AG20443 (cell line): ENCODE data around the gene SFI1.
A peak's percentile ranks its signal among the peaks of the same experiment; 100 is the strongest.
"Not testable (repeated sequence)": the region's sequence is repeated elsewhere in the genome, so short reads cannot be mapped to it uniquely, and the experiment has no call there.

Source experiments
- DNase-seq: peaks from one replicate; pipeline ENCODE4 v3.0.0; 2012; ENCODE audit warnings: low spot score, mixed read lengths

Gene SFI1, protein sequence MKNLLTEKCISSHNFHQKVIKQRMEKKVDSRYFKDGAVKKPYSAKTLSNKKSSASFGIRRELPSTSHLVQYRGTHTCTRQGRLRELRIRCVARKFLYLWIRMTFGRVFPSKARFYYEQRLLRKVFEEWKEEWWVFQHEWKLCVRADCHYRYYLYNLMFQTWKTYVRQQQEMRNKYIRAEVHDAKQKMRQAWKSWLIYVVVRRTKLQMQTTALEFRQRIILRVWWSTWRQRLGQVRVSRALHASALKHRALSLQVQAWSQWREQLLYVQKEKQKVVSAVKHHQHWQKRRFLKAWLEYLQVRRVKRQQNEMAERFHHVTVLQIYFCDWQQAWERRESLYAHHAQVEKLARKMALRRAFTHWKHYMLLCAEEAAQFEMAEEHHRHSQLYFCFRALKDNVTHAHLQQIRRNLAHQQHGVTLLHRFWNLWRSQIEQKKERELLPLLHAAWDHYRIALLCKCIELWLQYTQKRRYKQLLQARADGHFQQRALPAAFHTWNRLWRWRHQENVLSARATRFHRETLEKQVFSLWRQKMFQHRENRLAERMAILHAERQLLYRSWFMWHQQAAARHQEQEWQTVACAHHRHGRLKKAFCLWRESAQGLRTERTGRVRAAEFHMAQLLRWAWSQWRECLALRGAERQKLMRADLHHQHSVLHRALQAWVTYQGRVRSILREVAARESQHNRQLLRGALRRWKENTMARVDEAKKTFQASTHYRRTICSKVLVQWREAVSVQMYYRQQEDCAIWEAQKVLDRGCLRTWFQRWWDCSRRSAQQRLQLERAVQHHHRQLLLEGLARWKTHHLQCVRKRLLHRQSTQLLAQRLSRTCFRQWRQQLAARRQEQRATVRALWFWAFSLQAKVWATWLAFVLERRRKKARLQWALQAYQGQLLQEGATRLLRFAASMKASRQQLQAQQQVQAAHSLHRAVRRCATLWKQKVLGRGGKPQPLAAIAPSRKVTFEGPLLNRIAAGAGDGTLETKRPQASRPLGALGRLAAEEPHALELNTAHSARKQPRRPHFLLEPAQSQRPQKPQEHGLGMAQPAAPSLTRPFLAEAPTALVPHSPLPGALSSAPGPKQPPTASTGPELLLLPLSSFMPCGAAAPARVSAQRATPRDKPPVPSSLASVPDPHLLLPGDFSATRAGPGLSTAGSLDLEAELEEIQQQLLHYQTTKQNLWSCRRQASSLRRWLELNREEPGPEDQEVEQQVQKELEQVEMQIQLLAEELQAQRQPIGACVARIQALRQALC

GRCh38 chr22:31496007-31496734, at the start of gene SFI1:
Gene SFI1, plus strand, starts transcription at chr22:31496536. Its CDS starts 11,749 bp downstream, at chr22:31508285.
- peak; percentile 99 for DNase-seq

DNA sequence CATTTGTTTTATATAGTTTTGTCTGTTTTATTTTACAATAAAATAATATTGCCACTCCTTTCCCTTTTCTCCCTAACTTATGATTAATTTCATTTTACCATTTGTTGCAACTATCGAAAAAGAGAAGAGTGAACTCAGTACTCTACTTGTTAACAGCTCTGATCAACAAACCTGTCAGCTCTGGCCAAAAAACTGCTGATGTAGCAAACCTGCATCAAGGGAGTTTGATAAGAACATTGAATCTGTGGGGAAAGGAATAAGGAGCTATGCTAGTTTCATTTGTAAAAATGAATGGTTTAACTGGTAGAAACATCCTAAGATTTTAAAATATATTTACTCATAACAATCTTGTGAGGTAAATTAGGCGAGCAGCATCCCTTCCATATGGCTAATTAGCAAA, 49.6 kb upstream of the SFI1 start:
- no peak for DNase-seq

GRCh38 chr22:31447337-31447736, 49.0 kb upstream of the SFI1 start:
- no peak for DNase-seq

DNA sequence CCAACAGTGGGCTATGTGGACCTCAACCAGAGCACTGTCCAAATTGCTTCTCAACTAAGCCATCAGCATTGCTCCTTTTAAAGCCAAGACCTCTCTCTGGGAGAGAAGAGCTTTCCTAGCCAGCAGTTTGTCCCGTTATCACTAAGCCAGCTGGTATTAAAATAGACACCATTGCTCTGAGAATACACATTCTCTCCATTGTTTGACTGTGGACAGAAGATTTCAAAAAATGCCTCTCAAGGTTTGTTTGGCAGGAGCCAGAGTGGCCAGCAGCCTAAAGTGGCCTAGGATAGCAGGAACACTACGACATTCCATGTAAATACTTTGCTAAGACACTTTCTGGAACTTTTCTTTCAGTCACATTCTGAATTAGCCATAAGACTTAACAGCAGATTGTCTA, 48.0 kb upstream of the SFI1 start:
- DNase-seq, result no peak

- no peak for DNase-seq
These were observed 46.8 kb upstream of the SFI1 start for GRCh38 chr22:31449506-31449905.

- DNase-seq, result peak; percentile 68
These were observed 44.4 kb upstream of the SFI1 start for GRCh38 chr22:31451709-31452571.

DNA sequence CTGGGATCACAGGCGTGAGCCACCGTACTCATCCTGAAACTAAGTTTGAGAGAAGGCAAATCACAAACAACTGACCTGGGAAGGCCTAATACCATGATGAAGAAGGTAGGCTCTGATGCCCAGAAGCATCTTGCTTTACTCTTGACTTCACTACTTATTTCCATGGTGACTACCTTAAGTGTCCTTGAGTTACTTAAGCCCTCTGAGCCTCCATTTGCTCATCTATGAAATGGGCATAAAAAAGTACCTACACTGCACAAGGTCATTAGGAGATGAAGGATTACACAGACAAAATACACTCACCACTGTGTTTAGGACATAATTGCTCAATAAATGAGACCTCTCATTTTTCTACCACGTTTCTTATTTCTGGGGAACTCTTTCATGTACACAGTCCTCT, 34.6 kb upstream of the SFI1 start:
- no peak for DNase-seq

DNA sequence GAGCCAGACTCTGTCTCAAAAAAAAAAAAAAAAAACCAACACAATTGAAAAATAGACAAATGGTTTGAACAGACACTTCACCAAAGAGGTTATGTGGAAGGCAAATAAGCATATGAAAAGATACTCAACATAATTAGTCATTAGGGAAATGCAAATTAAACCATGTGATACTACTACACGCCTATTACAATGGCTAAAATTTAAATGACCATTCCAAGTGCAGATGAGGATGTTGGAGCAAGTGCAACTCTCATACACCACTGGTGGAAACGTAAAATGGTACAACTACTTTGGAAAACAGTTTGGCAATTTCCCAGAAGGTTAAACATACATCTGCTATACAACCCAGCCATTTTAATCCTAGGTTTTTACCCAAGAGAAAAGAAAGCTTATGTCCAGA, 31.0 kb upstream of the SFI1 start:
- DNase-seq, result no peak

DNA sequence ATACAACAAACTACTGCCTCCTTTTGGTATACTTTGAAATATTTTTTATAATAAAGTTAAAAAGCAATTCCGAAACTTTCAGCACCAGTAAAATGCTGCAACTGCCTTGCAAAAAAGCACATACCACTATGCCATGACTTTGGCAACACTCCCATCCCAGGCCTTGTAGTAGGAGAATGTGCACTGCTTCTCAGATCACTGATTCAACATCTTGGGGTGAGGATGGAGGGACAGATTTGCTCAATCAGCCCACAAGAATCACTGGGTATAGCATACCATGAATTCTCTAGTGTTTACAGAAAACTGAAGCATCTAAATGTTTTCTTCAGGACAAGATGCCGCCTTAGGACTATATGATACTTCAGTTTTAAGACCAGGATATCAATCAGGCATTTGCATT, 21.6 kb upstream of the SFI1 start:
- peak; percentile 75 for DNase-seq

DNA sequence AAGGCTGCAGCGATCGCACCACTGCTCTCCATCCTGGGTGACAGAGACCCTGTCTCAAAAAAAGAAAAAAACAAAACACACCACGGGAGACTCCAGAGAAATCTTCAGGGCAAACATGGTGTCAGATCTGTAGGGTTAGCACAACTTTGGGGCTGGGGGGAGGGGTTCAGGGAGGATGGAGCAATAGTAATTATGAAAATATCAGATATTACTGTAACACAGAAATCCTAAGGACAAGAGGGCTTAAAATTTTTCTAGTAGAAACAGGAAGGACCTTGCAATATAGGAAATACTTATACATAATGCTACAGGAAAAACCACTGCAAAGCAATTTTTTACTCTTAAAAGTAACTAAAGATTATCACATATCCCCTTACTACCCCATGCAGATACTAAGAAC, 20.5 kb upstream of the SFI1 start:
- DNase-seq, result no peak

DNA sequence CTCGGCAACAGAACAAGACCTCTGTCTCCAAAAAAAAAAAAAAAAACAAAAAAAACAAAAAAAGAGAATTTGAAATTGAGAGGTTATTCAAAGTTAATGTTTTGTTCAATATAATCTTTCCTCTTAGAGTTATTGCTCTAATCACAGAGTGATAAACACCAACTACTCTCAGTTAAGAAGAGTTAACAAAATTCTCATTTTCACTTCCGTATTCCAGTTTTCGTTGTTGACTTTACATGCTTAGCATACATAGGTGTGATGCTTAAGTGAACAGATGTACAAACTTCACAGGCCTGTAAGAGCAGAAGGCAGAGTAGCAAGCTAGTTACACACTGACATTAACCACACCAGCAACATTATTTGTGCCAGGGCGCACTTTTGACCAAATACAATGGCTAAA, 19.0 kb upstream of the SFI1 start:
- DNase-seq, result no peak

DNA sequence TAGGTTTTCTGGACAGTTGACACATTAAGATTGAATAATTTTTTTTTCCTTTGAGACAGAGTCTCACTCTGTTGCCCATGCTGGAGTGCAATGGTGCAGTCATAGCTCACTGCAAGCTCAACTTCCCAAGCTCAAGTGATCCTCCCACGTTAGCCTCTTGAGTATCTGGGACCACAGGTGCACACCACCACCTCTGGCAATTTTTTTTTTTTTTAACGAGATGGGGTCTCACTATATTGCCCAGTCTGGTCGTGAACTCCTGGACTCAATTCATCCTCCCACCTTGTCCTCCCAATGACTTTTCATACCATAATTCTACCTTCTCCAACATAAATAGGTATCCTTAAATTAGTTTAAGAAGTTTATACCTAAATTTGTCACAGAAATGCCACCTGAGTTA, 15.2 kb upstream of the SFI1 start:
- no peak for DNase-seq

DNA sequence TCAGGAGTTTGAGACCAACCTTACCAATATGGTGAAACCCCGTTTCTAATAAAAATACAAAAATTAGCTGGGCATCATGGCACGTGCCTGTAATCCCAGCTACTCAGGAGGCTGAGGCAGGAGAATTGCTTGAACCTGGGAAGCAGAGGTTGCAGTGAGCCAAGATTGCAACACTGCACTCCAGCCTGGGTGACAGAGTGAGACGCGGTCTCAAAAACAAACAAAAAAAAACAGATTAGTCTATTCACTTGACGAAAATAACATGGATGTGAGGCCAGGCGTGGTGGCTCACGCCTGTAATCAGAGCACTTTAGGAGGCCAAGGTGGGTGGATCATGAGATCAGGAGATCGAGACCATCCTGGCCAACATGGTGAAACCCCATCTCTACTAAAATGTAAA, 13.9 kb upstream of the SFI1 start:
- not testable (repeated sequence) for DNase-seq

DNA sequence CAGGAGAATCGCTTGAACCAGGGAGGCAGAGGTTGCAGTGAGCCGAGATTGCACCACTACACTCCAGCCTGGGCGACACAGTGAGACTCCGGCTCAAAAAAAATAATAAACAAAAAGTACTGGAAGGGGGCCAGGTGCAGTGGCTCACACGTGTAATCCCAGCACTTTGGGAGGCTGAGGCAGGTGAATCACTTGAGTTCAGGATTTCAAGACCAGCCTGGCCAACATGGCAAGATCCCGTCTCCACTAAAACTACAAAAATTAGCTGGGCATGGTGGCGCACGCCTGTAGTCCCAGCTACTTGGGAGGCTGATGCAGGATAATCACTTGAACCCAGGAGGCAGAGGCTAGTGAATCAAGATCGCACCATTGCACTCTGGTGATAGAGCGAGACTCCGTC, 10.0 kb upstream of the SFI1 start:
- not testable (repeated sequence) for DNase-seq

DNA sequence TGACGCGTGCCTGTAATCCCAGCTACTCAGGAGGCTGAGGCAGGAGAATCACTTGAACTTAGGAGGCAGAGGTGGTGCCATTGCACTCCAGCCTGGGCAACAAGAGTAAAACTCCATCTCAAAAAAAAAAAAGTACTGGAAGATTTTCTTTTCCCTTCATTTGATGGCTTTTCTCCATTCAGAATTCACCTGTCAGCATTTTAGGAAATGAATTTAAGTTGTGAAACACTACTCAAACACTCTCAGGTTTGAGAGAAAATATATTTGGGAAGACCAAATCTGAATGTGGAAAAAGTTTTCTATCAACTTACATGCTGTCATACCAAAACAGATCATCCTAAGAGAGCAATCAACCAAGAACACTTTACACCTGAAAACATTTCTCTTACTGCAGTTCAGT, 9.4 kb upstream of the SFI1 start:
- no peak for DNase-seq

GRCh38 chr22:31488346-31488883, 7.9 kb upstream of the SFI1 start:
- no peak for DNase-seq

DNA sequence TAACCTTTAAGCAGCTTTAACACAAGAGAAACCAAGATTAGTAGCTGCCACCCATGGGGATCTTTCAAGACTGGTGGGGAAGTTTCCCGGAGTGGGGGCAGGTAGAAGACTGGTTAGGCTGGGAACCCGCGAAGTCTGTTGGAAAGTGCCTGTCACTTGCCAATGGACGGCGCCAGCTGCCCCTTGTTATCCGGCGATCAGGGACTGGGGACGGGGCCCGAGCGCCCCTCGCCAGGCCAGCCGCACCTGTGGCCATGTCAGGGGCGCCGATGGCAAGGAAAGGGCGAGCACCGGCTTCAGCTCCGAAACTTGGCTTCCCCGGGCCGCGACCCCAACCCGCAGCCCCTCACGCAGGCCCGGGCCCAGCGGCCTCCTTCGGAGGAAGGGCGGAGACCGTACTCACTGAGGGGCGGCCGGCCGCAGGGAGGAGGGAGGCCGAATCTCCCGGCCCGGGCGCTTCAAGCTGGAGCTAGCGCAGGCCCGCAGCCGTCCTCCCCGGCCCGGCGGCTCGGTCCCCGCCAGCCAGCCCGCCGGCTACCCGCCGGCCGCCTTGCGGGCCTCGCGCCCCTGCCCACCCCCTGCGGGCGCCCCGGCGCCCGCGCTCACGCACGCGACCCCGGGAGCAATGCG, 7.2 kb upstream of the SFI1 start:
- peak; percentile 79 for DNase-seq

- DNase-seq, result peak; percentile 95
These were observed 6.5 kb upstream of the SFI1 start, which contains the start of gene EIF4ENIF1 for GRCh38 chr22:31489632-31490495. Gene EIF4ENIF1, minus strand, starts transcription at chr22:31489842. Its CDS starts 1,124 bp downstream, at chr22:31488718.

DNA sequence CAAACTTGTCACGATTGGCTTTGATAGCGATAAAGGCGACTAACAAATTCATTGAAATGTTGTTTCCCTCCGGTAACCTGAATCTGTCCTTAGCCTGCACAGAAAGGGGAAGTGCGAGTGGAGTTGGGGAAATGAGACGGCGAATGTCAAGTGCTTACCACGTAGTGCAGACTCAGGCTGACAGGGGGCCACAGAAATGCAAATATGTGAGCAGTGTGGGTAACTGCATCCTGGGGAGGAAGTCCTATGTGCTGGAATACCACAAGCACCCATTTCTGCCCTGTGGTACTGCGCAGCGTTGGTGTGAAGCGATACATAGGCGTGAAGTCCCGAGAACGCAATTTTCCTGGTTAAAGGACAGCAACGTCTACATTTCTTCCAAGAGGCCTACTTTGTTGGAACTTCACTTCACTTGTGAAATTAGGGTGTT, 5.8 kb upstream of the SFI1 start:
- DNase-seq, result peak; percentile 65
